Measurements from ENCODE around the gene PRR22.

PRR22 gene

DNA sequence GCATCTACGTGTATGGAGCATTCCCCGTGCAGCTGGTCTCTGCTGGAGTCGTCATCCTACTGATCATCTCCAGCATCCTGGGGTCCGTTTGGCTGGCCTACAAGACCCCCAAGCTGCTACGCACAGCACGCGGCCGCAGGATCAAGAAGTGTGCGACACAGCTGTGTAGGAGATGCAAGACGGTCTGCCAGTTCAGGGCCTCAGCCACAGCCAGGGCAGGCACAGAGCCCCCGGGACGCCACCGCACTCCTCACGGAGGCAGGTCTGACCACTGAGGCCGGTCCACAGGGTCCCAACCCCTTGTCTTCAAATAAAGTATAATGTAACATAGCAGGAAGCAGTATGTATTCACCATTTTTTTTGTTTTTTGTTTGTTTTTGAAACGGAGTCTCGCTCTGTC is 6.1 kb downstream of the PRR22 start:
- no peak for TF ChIP-seq ZFX (IDR thresholded peaks at IDR 0.05)
- TF ChIP-seq, protein P1, sequence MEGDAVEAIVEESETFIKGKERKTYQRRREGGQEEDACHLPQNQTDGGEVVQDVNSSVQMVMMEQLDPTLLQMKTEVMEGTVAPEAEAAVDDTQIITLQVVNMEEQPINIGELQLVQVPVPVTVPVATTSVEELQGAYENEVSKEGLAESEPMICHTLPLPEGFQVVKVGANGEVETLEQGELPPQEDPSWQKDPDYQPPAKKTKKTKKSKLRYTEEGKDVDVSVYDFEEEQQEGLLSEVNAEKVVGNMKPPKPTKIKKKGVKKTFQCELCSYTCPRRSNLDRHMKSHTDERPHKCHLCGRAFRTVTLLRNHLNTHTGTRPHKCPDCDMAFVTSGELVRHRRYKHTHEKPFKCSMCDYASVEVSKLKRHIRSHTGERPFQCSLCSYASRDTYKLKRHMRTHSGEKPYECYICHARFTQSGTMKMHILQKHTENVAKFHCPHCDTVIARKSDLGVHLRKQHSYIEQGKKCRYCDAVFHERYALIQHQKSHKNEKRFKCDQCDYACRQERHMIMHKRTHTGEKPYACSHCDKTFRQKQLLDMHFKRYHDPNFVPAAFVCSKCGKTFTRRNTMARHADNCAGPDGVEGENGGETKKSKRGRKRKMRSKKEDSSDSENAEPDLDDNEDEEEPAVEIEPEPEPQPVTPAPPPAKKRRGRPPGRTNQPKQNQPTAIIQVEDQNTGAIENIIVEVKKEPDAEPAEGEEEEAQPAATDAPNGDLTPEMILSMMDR (conservative IDR thresholded peaks at IDR 0.05) = no peak
- H3K27ac ChIP-seq = no peak overlapping the region

DNA sequence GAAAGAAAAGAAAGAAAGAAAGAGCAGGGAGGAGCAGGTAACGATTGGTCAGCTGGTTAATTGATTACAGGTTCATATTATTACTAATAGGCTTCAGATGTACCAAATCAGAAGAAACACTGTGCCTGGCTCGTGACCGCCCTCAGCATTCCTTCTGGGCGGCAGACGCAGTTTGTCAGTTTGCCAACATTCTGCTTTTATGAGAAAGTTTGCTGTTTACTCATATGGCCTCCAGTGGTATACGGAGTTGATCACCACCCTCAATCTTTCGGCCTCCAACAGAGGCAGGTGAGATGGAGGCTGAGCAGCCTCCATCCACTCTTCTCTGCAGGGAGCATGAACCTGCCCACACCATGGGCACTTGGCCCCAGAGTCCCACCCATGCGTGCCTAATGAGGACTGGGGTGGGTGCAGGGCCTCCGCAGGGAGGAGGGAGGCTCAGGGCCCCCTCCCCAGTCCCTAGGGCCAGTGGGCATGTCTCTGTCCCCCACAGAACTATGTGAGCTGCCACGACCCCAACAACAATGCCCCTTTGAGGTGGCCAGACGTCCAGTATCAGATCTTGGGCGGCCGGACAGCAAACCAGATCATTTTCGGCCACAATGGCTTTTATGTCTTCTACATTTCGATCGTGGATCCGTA is 8.8 kb downstream of the PRR22 start:
- TF ChIP-seq, protein P1 (conservative IDR thresholded peaks at IDR 0.05) = no peak
- no peak for TF ChIP-seq ZFX (IDR thresholded peaks at IDR 0.05)
- no peak overlapping the region for H3K27ac ChIP-seq

DNA sequence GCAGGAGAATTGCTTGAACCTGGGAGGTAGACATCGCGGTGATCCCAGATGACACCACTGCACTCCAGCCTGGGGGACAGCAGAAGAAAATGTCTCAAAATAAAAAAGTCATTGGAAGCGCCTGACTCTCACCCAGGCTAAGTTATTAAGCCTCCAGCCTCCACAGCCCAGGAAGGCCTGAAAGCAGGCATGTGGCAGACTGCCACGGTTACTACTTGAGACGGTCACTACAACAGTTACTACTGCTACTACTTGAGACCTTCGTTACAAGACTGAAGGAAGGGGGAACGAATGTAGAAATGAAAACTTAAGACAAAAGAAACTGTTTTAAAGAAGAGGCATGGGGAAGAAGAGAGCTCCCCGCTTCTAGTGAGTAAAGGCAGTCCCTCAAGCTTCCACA is 9.6 kb downstream of the PRR22 start:
- H3K27ac ChIP-seq = no peak overlapping the region
- TF ChIP-seq, protein P1 (conservative IDR thresholded peaks at IDR 0.05) = no peak
- no peak for TF ChIP-seq ZFX (IDR thresholded peaks at IDR 0.05)

DNA sequence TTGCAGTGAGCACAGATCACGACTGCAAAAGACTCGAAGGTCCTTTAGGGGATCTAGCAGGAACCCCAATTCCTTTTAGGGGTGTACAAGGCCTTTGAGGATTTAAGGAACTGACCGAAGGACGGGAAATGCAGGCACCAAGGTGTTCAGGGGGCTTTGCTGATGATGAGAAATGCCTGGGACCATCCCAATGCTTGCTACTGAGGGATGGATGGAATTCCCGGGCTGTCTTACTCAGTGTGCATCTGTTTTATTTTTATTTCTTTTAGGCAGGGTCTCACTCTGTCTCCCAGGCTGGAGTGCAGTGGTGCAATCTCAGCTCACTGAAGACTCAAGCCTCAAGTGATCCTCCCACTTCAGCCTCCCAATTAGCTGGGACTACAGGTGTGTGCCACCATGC is 11.3 kb downstream of the PRR22 start:
- H3K27ac ChIP-seq = no peak overlapping the region; the same call in 1 of the 2 replicates
- TF ChIP-seq, protein P1 (conservative IDR thresholded peaks at IDR 0.05) = no peak
- no peak for TF ChIP-seq ZFX (IDR thresholded peaks at IDR 0.05)

DNA sequence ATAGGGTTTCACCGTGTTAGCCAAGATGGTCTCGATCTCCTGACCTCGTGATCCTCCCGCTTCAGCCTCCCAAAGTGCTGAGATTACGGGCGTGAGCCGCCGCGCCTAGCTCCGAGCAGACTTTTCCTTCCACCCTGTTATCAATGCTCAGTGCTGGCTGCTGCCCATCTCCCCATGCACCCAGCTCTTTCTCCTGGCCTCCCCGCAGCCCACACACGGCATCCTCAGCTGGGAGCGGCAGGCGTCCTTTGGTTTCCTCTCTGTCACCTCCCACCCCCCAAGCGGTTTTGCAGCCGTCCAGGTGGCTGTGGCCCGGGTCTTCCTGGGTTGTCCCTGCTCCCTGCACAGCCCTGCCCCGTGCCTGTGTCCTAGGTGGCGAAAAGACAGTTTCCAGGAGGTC is 12.1 kb downstream of the PRR22 start:
- no peak overlapping the region for H3K27ac ChIP-seq
- no peak for TF ChIP-seq ZFX (IDR thresholded peaks at IDR 0.05)
- TF ChIP-seq, protein P1 (conservative IDR thresholded peaks at IDR 0.05) = no peak

DNA sequence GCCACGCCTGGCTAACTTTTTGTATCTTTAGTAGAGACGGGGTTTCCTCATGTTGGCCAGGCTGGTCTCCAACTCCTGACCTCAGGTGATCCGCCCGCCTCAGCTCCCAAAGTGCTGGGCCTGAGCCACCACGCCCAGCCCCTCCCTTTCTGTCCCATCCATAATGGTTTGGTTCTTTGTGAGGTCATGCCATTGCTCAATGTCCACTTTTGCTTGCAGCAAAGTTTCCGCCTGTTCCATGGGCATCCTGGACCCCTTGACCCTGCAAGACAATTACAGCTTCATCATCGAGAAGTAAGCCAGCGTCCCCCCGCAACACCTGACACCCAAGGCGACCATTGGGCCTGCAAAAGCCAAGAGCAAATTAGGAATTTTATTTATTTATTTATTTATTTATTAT is 16.6 kb downstream of the PRR22 start:
- H3K27ac ChIP-seq = no peak overlapping the region
- TF ChIP-seq, protein P1 (conservative IDR thresholded peaks at IDR 0.05) = no peak
- no peak for TF ChIP-seq ZFX (IDR thresholded peaks at IDR 0.05)

DNA sequence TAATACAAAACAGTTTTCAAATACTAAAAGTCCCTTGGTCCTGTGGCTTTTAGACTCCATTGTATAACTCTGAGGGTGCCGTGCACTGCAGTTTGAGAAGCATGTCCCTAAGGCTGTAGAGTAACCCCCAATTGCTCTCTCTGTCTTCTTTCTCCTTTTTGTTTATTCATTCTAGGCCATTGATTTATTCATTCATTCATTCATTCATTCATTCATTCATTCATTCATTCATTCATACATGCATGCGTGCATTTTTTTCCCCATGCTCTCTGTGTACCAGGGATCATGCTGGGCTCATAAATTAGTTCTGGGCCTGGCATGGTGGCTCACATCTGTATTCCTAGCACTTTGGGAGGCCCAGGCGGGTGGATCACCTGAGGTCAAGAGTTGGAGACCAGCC is 19.3 kb downstream of the PRR22 start:
- H3K27ac ChIP-seq = no peak overlapping the region
- TF ChIP-seq, protein P1 (conservative IDR thresholded peaks at IDR 0.05) = no peak
- TF ChIP-seq ZFX (IDR thresholded peaks at IDR 0.05) = no peak
